GM15510 (cell line): ENCODE data around the gene ABCG1.

ENCODE experiments used
- POLR2A ChIP-seq: IDR thresholded peaks from 3 replicates; pipeline ENCODE4 v1.6.1; 2011; ENCODE audit warnings: borderline replicate concordance; ENCODE audit not compliant: insufficient read length; ENCODE audit errors: extremely low read depth

ABCG1 gene

DNA sequence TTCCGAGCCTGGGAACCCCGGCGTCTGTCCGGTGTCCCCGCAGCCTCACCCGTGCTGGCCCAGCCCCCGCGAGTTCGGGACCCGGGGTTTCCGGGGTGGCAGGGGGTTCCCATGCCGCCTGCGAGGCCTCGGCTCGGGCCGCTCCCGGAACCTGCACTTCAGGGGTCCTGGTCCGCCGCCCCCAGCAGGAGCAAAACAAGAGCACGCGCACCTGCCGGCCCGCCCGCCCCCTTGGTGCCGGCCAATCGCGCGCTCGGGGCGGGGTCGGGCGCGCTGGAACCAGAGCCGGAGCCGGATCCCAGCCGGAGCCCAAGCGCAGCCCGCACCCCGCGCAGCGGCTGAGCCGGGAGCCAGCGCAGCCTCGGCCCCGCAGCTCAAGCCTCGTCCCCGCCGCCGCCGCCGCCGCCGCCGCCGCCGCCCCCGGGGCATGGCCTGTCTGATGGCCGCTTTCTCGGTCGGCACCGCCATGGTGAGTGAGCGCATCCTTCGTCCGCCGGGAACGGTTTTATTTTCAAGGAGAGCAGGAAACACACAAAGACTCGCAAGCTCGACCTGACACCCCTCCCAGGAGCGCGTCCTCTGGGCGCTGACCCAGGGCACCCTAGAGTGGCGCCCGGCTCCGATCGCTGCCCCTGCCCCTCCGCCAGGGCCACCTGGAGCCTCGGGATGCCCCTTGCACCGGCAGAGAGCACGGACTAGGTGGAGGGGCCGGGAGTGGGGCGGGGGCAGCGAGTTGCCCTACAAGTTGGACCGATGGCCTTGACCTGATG is at the start of gene ABCG1:
Gene ABCG1 (plus strand): TSS at position 305 of the 770 bp plus-strand sequence. CDS start 123 bp downstream, at position 428.
- peak; percentile 29 for TF ChIP-seq POLR2A

DNA sequence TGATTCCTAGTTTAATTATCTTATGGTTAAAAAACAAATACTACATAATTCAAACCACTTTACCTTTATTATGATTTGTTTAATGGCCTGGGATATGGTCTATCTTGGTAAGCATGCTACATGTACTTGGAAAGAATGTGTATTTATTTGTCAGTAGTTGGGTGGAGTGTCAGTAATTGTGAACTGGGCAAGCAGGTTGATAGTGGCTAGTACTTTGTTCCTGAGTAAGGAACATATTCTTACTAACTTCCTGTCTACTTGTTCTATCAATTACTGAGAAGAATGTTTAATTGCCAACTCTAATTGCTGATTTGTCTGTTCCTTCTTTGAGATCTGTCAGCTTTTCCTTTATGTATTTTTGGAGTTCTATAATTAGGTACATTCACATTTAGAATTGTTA is 49.2 kb upstream of the ABCG1 start:
- no peak for TF ChIP-seq POLR2A

DNA sequence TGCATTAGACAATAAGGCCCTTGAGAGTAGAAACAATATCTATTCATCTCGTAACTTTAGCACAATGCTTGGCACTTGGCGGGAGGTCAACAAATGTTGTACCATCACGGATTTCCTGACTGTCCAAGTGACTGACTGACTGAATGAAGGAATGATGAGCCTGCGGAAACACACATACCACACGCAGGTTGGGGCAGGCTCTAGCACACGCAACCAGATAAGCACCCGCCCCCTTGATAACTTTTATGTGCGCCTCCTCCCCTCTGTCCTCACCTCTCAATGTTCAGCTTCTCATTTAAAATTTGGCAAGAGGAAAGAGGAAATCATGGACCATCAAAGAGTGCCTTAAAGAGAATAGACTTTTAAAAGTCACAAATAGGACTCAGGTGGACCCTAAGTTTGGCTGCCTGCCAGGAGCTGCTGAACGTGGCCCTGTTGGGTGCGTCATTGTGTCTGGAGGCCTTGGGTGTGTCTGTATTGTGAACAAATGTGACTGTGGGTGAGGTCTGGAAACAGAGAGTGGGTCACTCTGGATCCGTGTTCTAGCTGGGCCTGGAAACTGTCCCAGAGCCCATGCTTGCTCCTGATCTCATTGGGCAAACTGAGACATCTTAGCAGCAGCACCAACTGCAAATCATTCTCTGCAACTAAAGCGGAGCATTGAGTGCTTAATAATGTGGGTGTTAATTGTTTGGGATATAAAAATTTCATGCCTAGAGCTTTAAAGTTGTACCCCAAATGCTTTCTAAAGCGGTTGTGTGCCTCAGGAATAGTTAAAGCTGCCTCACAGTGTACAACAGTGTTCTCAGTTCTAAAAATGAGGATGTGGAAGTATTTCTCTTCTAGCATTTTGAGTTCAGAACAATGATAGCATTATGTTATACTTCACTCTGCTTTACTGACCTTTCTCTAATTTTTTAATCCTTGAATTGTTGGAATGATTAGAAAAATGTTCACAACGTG is 47.6 kb upstream of the ABCG1 start:
- no peak for TF ChIP-seq POLR2A

DNA sequence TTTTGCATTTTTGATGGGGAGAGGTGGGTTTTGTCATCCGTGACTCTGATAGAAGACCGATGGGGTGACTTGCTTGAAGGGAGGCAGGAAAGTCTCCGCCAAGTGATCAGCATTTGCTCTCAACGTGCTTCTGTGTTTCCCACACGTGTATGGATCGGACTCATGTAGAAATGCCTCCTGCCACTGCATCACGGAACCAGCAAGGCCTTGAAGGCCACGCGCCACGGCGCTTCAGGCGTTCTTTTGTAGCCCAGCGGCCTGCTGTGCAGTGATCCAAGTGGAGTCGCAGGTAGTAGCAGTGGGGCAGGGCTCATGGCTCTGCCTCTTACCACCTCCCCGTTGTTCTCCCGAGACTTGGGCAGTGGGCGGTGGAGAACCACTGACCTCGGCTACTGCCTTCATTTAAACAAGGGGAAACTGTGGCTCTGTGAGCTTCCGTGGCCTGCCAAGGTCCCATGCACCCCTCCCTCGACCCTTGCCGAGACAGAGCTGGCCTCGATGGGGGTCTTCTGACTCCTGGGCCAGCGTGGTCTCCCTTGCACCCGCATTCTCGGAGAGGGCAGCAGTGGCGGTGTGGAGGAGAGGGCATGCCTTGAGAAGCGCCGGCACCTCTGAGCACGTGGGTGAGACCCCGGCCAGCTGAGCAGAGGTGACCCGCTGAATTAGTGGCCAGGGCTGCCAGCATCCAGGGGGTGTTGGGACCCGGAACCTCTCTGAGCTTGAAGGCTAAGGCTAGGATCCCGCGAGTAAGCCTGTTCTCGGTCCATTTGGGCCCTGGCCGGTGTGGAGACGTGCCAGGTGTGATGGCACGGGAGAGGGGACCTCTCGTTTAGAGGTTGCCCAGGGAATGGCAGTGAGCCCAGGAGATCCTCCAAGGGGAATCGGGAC is 46.1 kb upstream of the ABCG1 start:
- TF ChIP-seq POLR2A, result no peak

GRCh38 chr21:42174173-42174572 is 44.8 kb upstream of the ABCG1 start:
- TF ChIP-seq POLR2A, result no peak

- no peak for TF ChIP-seq POLR2A
Observed at GRCh38 chr21:42175110-42175710, 43.7 kb upstream of the ABCG1 start.

DNA sequence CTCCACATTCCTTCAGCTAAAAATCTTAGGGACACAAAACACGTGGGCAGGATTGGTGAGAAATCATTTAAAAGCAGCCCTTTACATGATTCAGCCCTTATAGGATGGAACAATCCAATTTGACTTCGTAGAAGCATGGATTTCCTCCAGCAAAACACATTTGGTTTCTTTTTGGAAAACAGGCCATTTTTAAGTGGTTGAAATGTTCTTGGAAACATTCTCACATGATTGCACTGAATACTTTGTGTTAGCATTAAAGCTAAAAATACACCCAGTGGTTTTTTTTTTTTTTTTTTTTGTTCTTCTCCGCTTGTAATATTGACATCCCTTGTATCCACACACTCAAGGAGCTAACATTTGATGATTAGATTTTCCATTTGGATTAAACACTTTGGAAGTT is 42.1 kb upstream of the ABCG1 start:
- no peak for TF ChIP-seq POLR2A

GRCh38 chr21:42179316-42179715 is 39.6 kb upstream of the ABCG1 start:
- TF ChIP-seq POLR2A, result no peak

GRCh38 chr21:42182713-42183371 is 36.1 kb upstream of the ABCG1 start:
- TF ChIP-seq POLR2A, result no peak

DNA sequence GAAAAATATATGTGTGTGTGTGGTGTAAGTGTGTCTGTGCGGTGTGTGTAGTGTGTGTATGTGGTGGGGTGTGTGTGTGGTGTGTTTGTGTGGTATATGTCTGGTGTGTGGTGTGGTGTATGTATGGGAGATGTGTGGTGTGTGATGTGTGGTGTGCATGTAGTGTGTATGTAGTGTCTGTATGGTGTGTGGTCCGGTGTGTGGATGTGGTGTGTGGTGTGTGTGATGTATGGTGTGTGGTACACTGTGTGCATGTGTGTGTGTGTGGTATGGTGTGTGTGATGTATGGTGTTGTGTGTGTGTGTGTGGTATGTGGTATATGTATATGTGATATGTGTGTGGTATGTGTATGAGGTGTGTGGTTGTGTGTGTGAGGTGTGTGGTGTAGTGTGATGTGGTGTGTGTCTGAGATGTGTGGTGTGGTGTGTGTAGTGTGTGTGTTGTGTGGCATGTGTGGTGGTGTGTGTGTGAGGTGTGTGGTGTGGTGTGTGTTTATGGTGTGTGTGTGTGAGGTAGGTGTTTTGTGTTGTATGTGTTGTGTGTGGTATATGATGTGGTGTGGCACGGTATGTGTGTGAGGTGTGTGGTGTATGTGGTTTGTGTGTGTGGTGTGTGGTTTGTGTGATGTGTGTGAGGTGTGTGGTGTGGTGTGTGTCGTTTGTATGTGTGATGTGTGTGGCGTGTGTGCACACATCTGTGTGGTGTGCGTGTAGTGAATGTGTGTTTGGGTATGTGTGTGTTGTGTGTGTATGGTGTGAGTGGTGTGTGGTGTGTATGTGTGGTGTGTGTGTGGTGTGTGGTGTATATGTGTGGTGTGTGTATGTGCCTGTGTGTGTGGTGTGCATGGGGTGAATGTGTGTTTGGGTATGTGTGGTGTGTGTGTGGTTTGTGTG is 35.3 kb upstream of the ABCG1 start:
- TF ChIP-seq POLR2A, result no peak

- TF ChIP-seq POLR2A, result no peak
Observed at GRCh38 chr21:42186591-42186990, 32.3 kb upstream of the ABCG1 start.

- peak; percentile 38 for TF ChIP-seq POLR2A
Observed at GRCh38 chr21:42187976-42188653, 30.8 kb upstream of the ABCG1 start.

GRCh38 chr21:42188663-42189062 is 30.3 kb upstream of the ABCG1 start:
- TF ChIP-seq POLR2A, result no peak

DNA sequence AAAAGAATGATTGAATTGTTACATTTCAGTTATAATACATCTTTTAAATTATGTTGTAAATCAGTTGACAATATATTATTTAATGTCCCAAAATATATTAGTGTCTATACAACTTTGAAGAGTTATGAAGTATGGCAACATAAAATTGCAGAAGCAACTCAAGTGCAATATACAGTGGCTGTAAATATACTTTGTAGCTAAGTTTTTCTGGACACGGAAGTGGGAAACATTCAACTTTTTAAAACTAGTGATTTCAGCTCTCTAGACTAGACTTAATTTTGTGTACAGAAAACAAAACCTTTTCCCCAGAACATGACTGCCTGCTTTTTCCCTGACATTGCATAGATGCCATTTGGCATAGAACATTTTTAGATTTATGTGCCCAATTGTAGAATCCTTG is 29.5 kb upstream of the ABCG1 start:
- no peak for TF ChIP-seq POLR2A
